ENCODE results near the gene MEF2B. TPM values are rescaled to one million over a fixed set of nuclear protein-coding genes. Genes with fewer than 3 reads are reported as not detected.

The MEF2B gene
- total RNA-seq, 1 experiment from 2014 or later, result 1.3 TPM

GRCh38 chr19:19165396-19165795 is 4.7 kb downstream of the MEF2B start:
- no peak for DNase-seq
- Histone ChIP-seq H3K23me2 (ENCODE audit: insufficient read length, low read depth, low read length, poor library complexity, severe bottlenecking) (no peaks in the 10 kb centered on the region), H3K14ac (ENCODE audit: insufficient read depth, low read length) (no peak overlapping the region), H2AK5ac (ENCODE audit: insufficient read length, low read length) (no peak overlapping the region), H2BK12ac (ENCODE audit: insufficient read length, low read depth, low read length) (no peak overlapping the region), H4K91ac (ENCODE audit: insufficient read length, low read depth, low read length) (no peak overlapping the region), H2BK20ac (ENCODE audit: low read depth, low read length, poor library complexity, severe bottlenecking) (no peak overlapping the region), H3K4me1 (ENCODE audit: insufficient read depth, low read length) (no peaks in the 10 kb centered on the region), H2BK120ac (ENCODE audit: low read depth, low read length, poor library complexity, severe bottlenecking) (no peak overlapping the region), H3K9ac (ENCODE audit: extremely low read depth, insufficient read length, low read length) (no peak overlapping the region), H2AFZ (ENCODE audit: low read length) (no peak overlapping the region), H3K56ac (ENCODE audit: insufficient read length, low read depth, low read length) (no peak overlapping the region), H3K4me2 (ENCODE audit: insufficient read depth, insufficient read length, low read length) (no peak overlapping the region), H2BK5ac (ENCODE audit: insufficient read length, low read length) (no peak overlapping the region), H3K27me3 (ENCODE audit: insufficient read depth, low read length) (peaks cover 6% of the 10 kb centered on the region; the same call in 1 of the 2 replicates), H4K5ac (ENCODE audit: insufficient read length, low read depth, low read length) (no peak overlapping the region), H3K18ac (ENCODE audit: insufficient read length, low read depth, low read length) (no peak overlapping the region), H3K79me2 (ENCODE audit: insufficient read depth, low read length) (no peaks in the 10 kb centered on the region), H2BK15ac (ENCODE audit: low read depth, low read length) (no peak overlapping the region), H4K8ac (replicated peaks; ENCODE audit: insufficient read length, low read depth, low read length) (no peak overlapping the region), H3T11ph (ENCODE audit: low read length) (no peak overlapping the region), H3K27ac (ENCODE audit: insufficient read length, low read depth, low read length) (no peak overlapping the region), H4K20me1 (ENCODE audit: control insufficient read depth, insufficient read depth, insufficient read length) (no peaks in the 10 kb centered on the region), H3K23ac (ENCODE audit: insufficient read length, low read depth, low read length) (no peak overlapping the region), H3K79me1 (ENCODE audit: insufficient read depth, low read depth, low read length, poor library complexity, severe bottlenecking) (no peaks in the 10 kb centered on the region), H3K4ac (ENCODE audit: low read depth, low read length) (no peak overlapping the region), H3K9me3 (ENCODE audit: control insufficient read depth, low read depth, low read length) (no peaks in the 10 kb centered on the region)
- Mint-ChIP-seq H3K36me3 (ENCODE audit: insufficient read depth in 1 of 3, low read depth in 3 of 3) (no peaks in the 10 kb centered on the region; a peak in 2 of 7 replicates), H3K27ac (peak overlapping the region in 1 of 3 experiments; percentile 5; a peak in 1 of 7 replicates), H3K9me3 (no peaks in the 10 kb centered on the region), H3K4me1 (peaks cover 13 to 29% of the 10 kb centered on the region in 2 experiments), H3K27me3 (ENCODE audit: low read depth) (peaks cover 47% of the 10 kb centered on the region), H3K4me3 (no peak overlapping the region; a peak in 1 of 5 replicates)
- TF ChIP-seq CTCF (conservative IDR thresholded peaks at IDR 0.05), result no peak
- WGBS (ENCODE audit: extremely low coverage, insufficient read length, low lambda C conversion rate), result no CpG with 5 or more reads among the region's 1 CpG

Measured in H9 (cell line).